ENCODE results near the gene ZNF26. TPM values are rescaled to one million over a fixed set of nuclear protein-coding genes. Genes with fewer than 3 reads are reported as not detected.

The ZNF26 gene
- total and polyA plus RNA-seq, 2 experiments from 2014 or later: 6.1 to 18.5 TPM

- Histone ChIP-seq H3K4me1 (ENCODE audit: low read depth) (peaks cover 4% of the 10 kb centered on the region), H3K4me3 (peak overlapping the region; percentile 67), H3K27me3 (no peaks in the 10 kb centered on the region), H3K36me3 (peaks cover 3% of the 10 kb centered on the region), H3K9me3 (ENCODE audit: low read depth) (no peaks in the 10 kb centered on the region), H3K27ac (peak overlapping the region; percentile 1)
- peak in 1 of 2 donors; percentile 12 for DNase-seq (ENCODE audit: low read depth in 1 of 2, low spot score in 1 of 2)
- TF ChIP-seq CTCF (IDR thresholded peaks at IDR 0.05; ENCODE audit: low read depth, low read length): no peak
These were observed 688 bp downstream of the ZNF26 start for GRCh38 chr12:132986885-132987225.

GRCh38 chr12:132998741-132999140 is 12.6 kb downstream of the ZNF26 start:
- no peaks in the 10 kb centered on the region for H3K4me1 ChIP-seq (ENCODE audit: low read depth)
- no peak for DNase-seq (ENCODE audit: low read depth in 1 of 2, low spot score in 1 of 2)
- no peak for TF ChIP-seq CTCF (IDR thresholded peaks at IDR 0.05; ENCODE audit: low read depth, low read length)
- no peaks in the 10 kb centered on the region for H3K9me3 ChIP-seq (ENCODE audit: low read depth)
- no peaks in the 10 kb centered on the region for H3K27me3 ChIP-seq
- H3K27ac ChIP-seq: no peak overlapping the region
- no peak overlapping the region for H3K4me3 ChIP-seq
- H3K36me3 ChIP-seq: no peaks in the 10 kb centered on the region

- Histone ChIP-seq H3K27me3 (no peaks in the 10 kb centered on the region), H3K27ac (no peak overlapping the region), H3K4me1 (ENCODE audit: low read depth) (no peaks in the 10 kb centered on the region), H3K4me3 (no peak overlapping the region), H3K9me3 (ENCODE audit: low read depth) (peaks cover 3% of the 10 kb centered on the region), H3K36me3 (peaks cover 23% of the 10 kb centered on the region)
- DNase-seq (ENCODE audit: low read depth in 1 of 2, low spot score in 1 of 2): no peak
- TF ChIP-seq CTCF (IDR thresholded peaks at IDR 0.05; ENCODE audit: low read depth, low read length): no peak
These were observed 24.6 kb downstream of the ZNF26 start for GRCh38 chr12:133010657-133011297.

- Histone ChIP-seq H3K27ac (no peak overlapping the region), H3K9me3 (ENCODE audit: low read depth) (peaks cover 3% of the 10 kb centered on the region), H3K27me3 (no peaks in the 10 kb centered on the region), H3K36me3 (no peaks in the 10 kb centered on the region), H3K4me1 (ENCODE audit: low read depth) (no peaks in the 10 kb centered on the region), H3K4me3 (no peak overlapping the region)
- TF ChIP-seq CTCF (IDR thresholded peaks at IDR 0.05; ENCODE audit: low read depth, low read length): no peak
- no peak for DNase-seq (ENCODE audit: low read depth in 1 of 2, low spot score in 1 of 2)
These were observed 37.4 kb downstream of the ZNF26 start for GRCh38 chr12:133023566-133023965.

- Histone ChIP-seq H3K27ac (no peak overlapping the region), H3K4me1 (ENCODE audit: low read depth) (no peaks in the 10 kb centered on the region), H3K4me3 (no peak overlapping the region), H3K9me3 (ENCODE audit: low read depth) (peaks cover 3% of the 10 kb centered on the region), H3K36me3 (no peaks in the 10 kb centered on the region), H3K27me3 (no peaks in the 10 kb centered on the region)
- TF ChIP-seq CTCF (IDR thresholded peaks at IDR 0.05; ENCODE audit: low read depth, low read length): no peak
- DNase-seq (ENCODE audit: low read depth in 1 of 2, low spot score in 1 of 2): no peak
These were observed 40.8 kb downstream of the ZNF26 start for GRCh38 chr12:133026996-133027395.

All from cardiac muscle cell (in vitro differentiated cells and primary cell).